Activated T-helper 1 cell treated with anti-CD3 and anti-CD28 coated beads, Interleukin-12 subunit alpha, Interleukin-12 subunit beta, Interleukin-2, Interleukin-4 antibody, amounts not matched to agents 30 ng/mL and 10 ng/mL and 1 ng/mL, durations not matched to agents 14 hours and 24 hours and 36 hours (primary cell): Measurements from ENCODE around the gene TYK2. TPM values are rescaled to one million over a fixed set of nuclear protein-coding genes. Genes with fewer than 3 reads are reported as not detected.
A peak's percentile ranks its signal among the peaks of the same experiment; 100 is the strongest.

ENCODE experiments used
- DNase-seq: peaks from one replicate; pipeline ENCODE4 v3.0.0; 2021; ENCODE audit warnings: low spot score
- H3K27ac Mint-ChIP-seq: one replicate; pipeline ENCODE4 v1.8.0; 2021; ENCODE audit warnings: mild to moderate bottlenecking, mixed read lengths
- H3K27me3 Mint-ChIP-seq: one replicate; pipeline ENCODE4 v1.8.0; 2022; ENCODE audit warnings: mild to moderate bottlenecking, moderate library complexity, mixed read lengths; ENCODE audit not compliant: insufficient read depth
- H3K36me3 Mint-ChIP-seq: one replicate; pipeline ENCODE4 v1.8.0; 2021; ENCODE audit warnings: low read depth, mixed read lengths
- H3K4me1 Mint-ChIP-seq: one replicate; pipeline ENCODE4 v1.8.0; 2021; ENCODE audit warnings: low read depth, mixed read lengths
- H3K4me3 Mint-ChIP-seq: one replicate; pipeline ENCODE4 v1.8.0; 2021; ENCODE audit warnings: mild to moderate bottlenecking, moderate library complexity, mixed read lengths
- H3K9me3 Mint-ChIP-seq: one replicate; pipeline ENCODE4 v1.8.0; 2021; ENCODE audit warnings: mixed read lengths
- intact Hi-C: fragments of 100-400 bp; cut with micrococcal nuclease; formaldehyde crosslinking; loops from one replicate; pipeline ENCODE4 v1.15.1; 2024
- total RNA-seq: library from RNA; stranded (reverse); gene quantifications from 2 replicates; pipeline ENCODE4 v1.2.3, GENCODE V29; 2022

Gene TYK2
- total RNA-seq, 1 donor from 2014 or later = 271 TPM

- H3K27me3 Mint-ChIP-seq = no peaks in the 10 kb centered on the region
- peaks cover 31% of the 10 kb centered on the region for H3K4me1 Mint-ChIP-seq
- H3K36me3 Mint-ChIP-seq = peaks cover 13% of the 10 kb centered on the region
- intact Hi-C loops = loop anchor here (10.0 kb wide), 1 partner anchor 359 kb away; no protein-coding TSS in a partner anchor
- no peak overlapping the region for H3K27ac Mint-ChIP-seq
- no peaks in the 10 kb centered on the region for H3K9me3 Mint-ChIP-seq
- H3K4me3 Mint-ChIP-seq = peak overlapping the region; percentile 54
- no peak for DNase-seq
Measured at GRCh38 chr19:10335352-10335985, 44.9 kb downstream of the TYK2 start.

DNA sequence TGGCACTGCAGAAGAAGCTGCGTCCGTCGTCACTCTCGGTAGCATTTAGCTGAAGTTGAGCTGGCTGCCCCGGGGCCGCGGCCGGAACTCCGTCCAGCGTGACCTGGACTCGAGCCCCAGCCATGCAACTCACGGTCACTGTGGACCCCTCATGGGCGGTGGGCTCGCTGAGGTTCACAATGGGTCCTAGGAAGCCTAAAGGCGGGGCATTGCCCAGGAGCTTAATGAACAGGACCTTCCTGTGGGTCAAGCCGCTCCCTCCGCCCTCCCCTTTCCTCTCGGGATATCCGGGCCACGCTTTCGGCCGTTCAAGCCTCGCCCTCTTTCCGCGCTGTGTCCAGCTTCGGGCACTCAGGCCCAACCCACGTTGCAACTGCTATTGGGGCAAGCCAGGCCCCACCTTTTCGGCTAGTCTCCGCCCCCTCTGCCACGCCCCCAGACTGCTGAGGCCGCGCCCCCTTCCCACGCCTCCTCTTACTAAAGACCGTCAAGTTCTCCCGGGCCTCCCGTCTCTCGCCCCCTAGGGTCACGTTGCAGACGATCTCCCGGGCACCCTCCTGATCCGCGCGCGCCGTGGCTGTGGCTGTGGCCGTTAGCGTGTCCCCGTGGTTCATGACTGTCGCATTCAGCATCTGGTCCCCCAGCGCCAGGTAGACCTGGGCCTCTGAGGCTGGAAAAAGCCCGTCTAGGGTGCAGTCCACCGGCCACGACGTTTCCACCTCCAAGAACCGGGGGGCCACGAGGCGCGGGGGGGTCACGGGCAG, 45.6 kb downstream of the TYK2 start:
- peaks cover 26% of the 10 kb centered on the region for H3K4me1 Mint-ChIP-seq
- DNase-seq = no peak
- H3K36me3 Mint-ChIP-seq = peaks cover 17% of the 10 kb centered on the region
- no peaks in the 10 kb centered on the region for H3K27me3 Mint-ChIP-seq
- intact Hi-C loops = loop anchor here (5.0 to 10.0 kb wide), 2 partner anchors 318 to 360 kb away; partner anchors contain the start of gene ILF3
- H3K4me3 Mint-ChIP-seq = peak overlapping the region; percentile 54
- H3K9me3 Mint-ChIP-seq = no peaks in the 10 kb centered on the region
- peak overlapping the region; percentile 58 for H3K27ac Mint-ChIP-seq

- DNase-seq = no peak
- Mint-ChIP-seq H3K36me3 (peaks cover 20% of the 10 kb centered on the region), H3K9me3 (no peaks in the 10 kb centered on the region), H3K4me1 (peaks cover 18% of the 10 kb centered on the region), H3K27me3 (no peaks in the 10 kb centered on the region), H3K27ac (peak overlapping the region; percentile 95), H3K4me3 (peak overlapping the region; percentile 90)
- intact Hi-C loops = loop anchor here (1.0 to 10.0 kb wide), 8 partner anchors 18 to 361 kb away; partner anchors contain the start of genes CDC37, FDX2, ICAM1 and ILF3
Measured at GRCh38 chr19:10333758-10334587, 46.4 kb downstream of the TYK2 start.

- Mint-ChIP-seq H3K27ac (peak within 1 kb of the TSS; percentile 95), H3K9me3 (no peaks in the 10 kb centered on the region), H3K36me3 (peaks cover 20% of the 10 kb centered on the region), H3K27me3 (no peaks in the 10 kb centered on the region), H3K4me3 (peak within 1 kb of the TSS; percentile 90), H3K4me1 (peaks cover 11% of the 10 kb centered on the region)
- DNase-seq = peak; percentile 95
- intact Hi-C loops = loop anchor here (1.0 to 10.0 kb wide), 8 partner anchors 17 to 362 kb away; partner anchors contain the start of genes CDC37, FDX2, ICAM1 and ILF3
Measured at GRCh38 chr19:10332965-10333757, 47.2 kb downstream of the TYK2 start, which contains the start of gene RAVER1. Gene RAVER1 (minus strand): TSS chr19:10333529. CDS start chr19:10333507, 22 bp downstream.

DNA sequence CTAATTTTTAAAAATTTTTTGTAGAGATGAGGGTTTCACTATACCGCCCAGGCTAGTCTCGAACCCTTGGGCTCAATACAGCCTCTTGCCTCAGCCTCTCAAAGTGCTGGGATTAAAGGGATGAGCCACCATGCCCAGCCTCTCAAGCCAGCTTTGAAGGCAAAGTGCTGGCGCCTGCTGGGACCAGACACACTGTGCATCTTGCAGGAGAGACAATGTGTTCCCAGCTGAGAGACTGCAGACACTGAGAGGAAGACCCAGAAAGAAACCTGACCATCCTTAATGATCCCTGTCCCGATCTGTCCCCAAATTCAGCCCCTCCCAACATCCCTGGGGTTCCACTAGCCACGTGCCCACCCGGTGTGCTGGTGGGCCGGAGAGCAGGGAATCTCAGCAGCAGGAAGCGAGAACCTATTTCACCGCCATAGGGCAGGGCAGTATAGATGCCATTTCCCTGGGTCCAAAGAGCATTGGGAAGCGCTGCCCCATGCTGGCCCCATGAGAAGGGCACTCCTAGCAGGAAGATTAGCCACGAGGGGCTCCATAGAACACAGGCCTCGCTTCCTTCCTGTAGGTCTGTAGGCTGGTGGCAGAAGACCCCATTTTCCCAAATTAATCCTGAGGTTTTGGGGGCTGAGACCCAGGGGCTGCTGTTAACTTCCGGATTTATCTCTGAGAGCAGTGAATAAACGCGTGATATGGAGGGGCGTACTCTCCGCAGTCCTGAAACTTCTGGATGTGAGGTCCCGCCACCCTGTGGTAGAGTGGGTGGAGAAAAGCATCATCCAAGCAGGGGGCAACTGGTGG, 48.0 kb downstream of the TYK2 start:
- DNase-seq = no peak
- H3K27me3 Mint-ChIP-seq = no peaks in the 10 kb centered on the region
- peak overlapping the region; percentile 90 for H3K4me3 Mint-ChIP-seq
- peak overlapping the region; percentile 95 for H3K27ac Mint-ChIP-seq
- intact Hi-C loops = loop anchor here (2.0 to 10.0 kb wide), 3 partner anchors 228 to 362 kb away; partner anchors contain the start of gene ILF3
- H3K9me3 Mint-ChIP-seq = no peaks in the 10 kb centered on the region
- peaks cover 24% of the 10 kb centered on the region for H3K36me3 Mint-ChIP-seq
- H3K4me1 Mint-ChIP-seq = peaks cover 11% of the 10 kb centered on the region

DNA sequence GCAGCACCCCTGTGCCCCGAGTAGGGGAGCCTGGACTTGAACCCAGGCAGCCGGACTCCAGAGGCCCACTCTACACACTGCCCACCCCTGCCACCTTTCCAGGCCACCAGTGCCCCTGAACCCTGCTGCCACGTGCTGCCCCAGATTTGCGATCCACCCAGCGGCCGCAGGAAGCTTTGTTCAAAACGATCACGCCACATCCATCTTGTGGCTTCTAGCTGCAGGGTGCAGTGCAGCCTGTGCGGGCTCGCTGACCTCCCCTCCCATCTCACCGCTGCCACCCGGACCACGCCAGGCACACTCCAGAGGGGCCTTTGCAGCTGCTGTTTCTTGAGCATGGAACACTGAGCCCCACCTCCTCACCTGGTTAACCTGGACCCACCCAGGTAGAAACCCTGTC, 50.8 kb downstream of the TYK2 start:
- no peak overlapping the region for H3K27ac Mint-ChIP-seq
- no peaks in the 10 kb centered on the region for H3K9me3 Mint-ChIP-seq
- intact Hi-C loops = no loop called here
- H3K27me3 Mint-ChIP-seq = no peaks in the 10 kb centered on the region
- H3K4me3 Mint-ChIP-seq = no peak overlapping the region
- H3K4me1 Mint-ChIP-seq = peaks cover 11% of the 10 kb centered on the region
- H3K36me3 Mint-ChIP-seq = peaks cover 28% of the 10 kb centered on the region
- DNase-seq = no peak

GRCh38 chr19:10328558-10329429, 51.6 kb downstream of the TYK2 start:
- no peaks in the 10 kb centered on the region for H3K27me3 Mint-ChIP-seq
- no peak overlapping the region for H3K27ac Mint-ChIP-seq
- H3K4me1 Mint-ChIP-seq = peaks cover 11% of the 10 kb centered on the region
- intact Hi-C loops = no loop called here
- H3K36me3 Mint-ChIP-seq = peaks cover 28% of the 10 kb centered on the region
- no peak for DNase-seq
- H3K4me3 Mint-ChIP-seq = no peak overlapping the region
- H3K9me3 Mint-ChIP-seq = no peaks in the 10 kb centered on the region

DNA sequence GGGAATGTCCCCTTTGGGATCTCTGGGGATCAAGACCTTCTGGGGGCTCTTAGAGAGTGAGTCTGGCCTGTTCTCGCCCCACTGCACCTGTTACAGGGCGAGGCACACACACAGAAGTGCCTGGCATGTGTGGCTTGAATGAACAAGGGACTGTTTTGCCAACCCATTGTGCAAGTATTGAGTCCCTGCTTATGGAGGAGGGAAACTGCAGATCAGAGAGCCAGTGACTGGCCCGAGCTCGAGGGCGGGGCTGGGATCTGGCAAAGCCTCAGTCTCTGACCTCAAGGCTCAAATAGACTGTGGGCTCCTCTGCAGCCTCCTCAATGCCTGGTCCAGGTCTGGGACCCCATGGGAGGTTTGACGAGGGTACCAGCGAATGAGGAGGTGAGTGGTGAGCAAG, 52.6 kb downstream of the TYK2 start:
- no peaks in the 10 kb centered on the region for H3K9me3 Mint-ChIP-seq
- DNase-seq = no peak
- no peak overlapping the region for H3K27ac Mint-ChIP-seq
- peaks cover 24% of the 10 kb centered on the region for H3K36me3 Mint-ChIP-seq
- intact Hi-C loops = no loop called here
- no peaks in the 10 kb centered on the region for H3K27me3 Mint-ChIP-seq
- H3K4me1 Mint-ChIP-seq = peaks cover 10% of the 10 kb centered on the region
- H3K4me3 Mint-ChIP-seq = no peak overlapping the region

- H3K27ac Mint-ChIP-seq = no peak overlapping the region
- DNase-seq = no peak
- H3K9me3 Mint-ChIP-seq = no peaks in the 10 kb centered on the region
- no peaks in the 10 kb centered on the region for H3K27me3 Mint-ChIP-seq
- H3K36me3 Mint-ChIP-seq = peaks cover 23% of the 10 kb centered on the region
- no peaks in the 10 kb centered on the region for H3K4me1 Mint-ChIP-seq
- H3K4me3 Mint-ChIP-seq = no peak overlapping the region
- intact Hi-C loops = no loop called here
Measured at GRCh38 chr19:10325732-10326131, 54.6 kb downstream of the TYK2 start.

GRCh38 chr19:10321874-10322835, 58.2 kb downstream of the TYK2 start:
- H3K4me1 Mint-ChIP-seq = no peaks in the 10 kb centered on the region
- H3K27me3 Mint-ChIP-seq = no peaks in the 10 kb centered on the region
- intact Hi-C loops = no loop called here
- H3K9me3 Mint-ChIP-seq = no peaks in the 10 kb centered on the region
- peaks cover 22% of the 10 kb centered on the region for H3K36me3 Mint-ChIP-seq
- DNase-seq = no peak
- no peak overlapping the region for H3K27ac Mint-ChIP-seq
- H3K4me3 Mint-ChIP-seq = no peak overlapping the region
